HS-27A (cell line): Measurements from ENCODE around the gene RNF111.
"Not testable (repeated sequence)": the region's sequence is repeated elsewhere in the genome, so short reads cannot be mapped to it uniquely, and the experiment has no call there.

Source experiments
- DNase-seq: peaks from one replicate; pipeline ENCODE4 v3.0.0-alpha.2; 2012; ENCODE audit warnings: low read depth, missing footprints

RNF111 gene

DNA sequence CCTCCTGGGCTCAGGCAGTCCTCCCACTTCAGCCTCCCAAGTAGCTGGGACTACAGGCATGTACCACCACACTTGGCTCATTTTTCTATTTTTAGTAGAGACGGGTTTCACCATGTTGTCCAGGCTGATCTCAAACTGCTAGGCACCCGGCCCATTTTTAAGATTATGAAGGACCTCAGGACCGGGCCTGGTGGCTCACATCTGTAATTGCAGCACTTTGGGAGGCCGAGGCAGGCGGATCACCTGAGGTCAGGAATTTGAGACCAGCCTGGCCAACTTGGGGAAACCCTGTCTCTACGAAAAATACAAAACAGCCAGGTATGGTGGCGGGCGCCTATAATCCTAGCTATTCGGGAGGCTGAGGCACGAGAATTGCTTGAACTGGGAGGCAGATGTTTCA, 12.8 kb downstream of the RNF111 start:
- DNase-seq, result not testable (repeated sequence)

DNA sequence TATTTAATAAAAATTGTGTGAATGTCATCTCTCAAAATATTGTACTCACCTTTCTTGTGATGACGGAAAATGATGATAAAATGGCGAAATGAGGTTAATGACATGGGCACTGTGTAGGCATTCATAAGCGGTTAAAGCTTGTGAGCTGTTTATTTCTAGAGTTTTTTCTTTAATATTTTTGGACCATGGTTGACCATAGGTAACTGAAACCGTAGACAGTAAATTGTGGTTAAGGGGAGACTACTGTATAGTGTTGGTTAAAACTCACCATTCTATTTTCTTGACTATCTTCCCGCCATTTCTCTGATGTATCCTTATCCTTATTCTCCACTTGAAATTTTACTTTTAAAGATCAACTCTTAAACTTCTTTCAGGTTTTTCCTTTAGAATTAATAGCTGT, 14.5 kb downstream of the RNF111 start:
- DNase-seq, result no peak

DNA sequence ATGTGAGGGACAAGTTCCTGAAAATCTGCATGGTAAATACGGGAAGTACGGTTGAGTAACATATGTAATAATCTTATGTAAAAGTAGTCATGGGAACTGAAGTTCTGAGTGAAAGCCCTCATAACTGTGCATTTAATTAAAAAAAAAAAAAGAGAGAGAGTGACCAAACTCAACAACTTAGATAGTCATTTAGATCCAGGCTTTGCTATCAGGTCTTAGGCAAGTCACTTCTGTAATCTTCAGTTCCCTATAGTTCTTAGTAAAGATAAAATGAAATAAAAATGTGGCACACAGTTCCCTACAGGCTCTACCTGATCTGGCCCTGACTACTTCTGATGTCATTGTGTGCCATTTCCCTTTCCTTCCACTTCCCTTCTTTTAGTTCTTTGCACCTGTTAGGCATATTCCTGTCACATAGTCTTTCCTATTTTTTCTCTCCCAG, 15.0 kb downstream of the RNF111 start:
- DNase-seq, result no peak

DNA sequence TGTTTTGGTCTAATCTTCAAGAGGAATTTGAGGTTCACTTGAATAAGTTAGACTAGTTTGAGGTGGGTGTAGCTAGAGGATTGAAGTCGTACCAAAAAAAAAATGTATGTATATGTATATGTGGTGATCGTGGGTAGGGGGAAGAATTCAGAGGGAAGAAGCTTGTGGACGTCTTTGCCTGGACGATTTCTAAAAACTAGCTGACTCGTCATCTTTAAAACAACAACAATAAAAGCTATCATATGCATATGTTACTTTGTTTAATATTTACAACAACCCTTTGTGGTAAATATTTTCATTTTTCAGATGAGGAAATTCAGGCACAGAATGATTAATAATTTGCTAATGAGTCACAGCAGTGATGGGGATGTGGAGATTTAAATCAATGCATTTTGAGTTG, 18.1 kb downstream of the RNF111 start:
- DNase-seq, result no peak

DNA sequence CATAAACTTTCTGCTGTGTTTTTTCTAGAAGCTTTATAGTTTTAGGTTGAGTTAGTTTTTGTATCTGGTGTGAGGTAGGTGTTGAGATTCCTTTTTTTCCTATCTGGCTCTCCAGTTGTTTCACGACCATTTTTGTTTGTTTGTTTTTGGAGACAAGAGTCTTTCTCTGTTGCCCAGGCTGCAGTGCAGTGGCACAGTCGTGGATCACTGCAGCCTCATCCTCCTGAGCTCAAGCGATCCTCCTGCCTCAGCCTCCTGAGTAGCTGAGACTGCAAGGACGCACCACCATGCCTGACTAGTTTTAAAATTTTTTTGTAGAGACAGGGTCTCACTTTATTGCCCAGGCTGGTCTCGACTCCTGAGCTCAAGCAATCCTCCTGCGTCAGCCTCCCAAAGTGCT, 20.6 kb downstream of the RNF111 start:
- DNase-seq, result no peak

DNA sequence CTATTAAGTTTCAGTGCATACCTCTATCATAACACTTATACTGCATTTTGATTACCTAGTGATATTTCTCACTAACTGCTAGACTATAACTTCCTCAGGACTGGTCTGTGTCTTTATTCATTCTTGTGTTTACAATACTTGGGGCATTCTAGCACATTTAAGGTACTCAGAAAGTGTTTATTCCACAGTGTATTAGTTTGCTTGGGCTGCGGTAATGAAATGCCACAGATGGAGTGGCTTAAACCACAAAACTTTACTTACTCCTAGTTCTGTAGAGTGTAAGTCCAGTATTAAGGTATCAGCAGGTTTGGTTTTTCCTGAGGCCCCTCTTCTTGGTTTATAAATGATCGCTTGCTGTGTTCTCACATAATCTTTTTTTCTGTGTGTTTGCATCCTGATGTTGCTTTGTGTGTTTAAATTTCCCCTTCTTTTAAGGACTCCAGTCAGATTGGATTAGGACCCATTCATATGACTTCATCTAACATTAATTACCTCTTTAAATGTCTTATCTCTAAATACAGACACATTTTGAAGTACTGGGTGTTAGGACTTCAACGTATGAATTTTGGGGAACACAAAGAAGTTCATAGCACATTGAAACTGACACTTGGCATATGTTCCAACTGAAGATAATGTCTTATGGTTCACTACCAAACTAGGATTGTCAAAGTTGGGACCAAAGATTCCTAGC, 23.9 kb downstream of the RNF111 start:
- no peak for DNase-seq

DNA sequence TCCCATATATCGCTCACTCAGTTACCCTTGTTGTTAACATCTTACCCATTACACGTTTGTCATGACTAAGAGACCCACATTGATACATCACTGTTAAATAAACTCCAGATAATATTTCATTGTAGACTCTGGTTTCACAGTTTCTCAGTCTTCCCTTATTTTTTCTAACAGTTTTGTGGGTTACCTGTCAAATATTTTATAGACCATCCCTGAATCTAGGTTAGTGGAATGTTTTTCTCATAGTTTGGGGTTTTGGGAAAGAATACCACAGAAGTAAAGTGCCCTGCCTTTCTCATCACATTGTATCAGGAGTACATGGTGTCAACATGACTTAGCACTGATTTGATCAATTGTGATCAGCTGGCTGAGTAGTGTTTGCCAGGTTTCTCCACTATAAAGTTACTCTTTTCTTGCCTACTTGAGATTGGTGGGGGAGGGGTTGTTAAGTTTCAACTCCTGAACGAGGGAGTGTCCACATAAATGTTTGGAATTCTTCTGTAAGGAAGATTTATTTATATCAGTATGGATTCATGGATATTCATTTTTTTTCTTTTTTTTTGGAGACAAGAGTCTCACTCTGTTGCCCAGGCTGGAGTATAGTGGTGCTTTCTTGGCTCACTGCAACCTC, 25.9 kb downstream of the RNF111 start:
- DNase-seq, result peak; percentile 11

DNA sequence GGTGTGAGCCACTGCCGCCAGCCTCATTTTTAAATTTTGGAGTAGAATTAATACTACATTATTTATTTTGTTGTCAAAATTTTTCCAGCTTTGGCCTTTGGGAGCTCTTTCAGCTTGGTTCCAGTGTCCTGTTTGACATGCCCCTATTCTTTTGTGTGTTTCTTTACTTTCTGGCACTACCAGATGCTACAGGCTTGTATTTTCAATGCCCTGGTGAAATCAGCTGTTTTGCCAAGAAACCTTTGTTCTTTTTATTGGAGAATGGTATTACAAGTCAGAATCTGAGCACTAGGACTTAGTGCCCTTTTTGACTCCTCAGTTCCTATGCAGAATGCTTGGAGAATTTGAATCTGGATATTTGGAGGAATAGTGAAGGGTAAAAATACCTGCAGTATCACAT, 26.6 kb downstream of the RNF111 start:
- DNase-seq, result no peak

DNA sequence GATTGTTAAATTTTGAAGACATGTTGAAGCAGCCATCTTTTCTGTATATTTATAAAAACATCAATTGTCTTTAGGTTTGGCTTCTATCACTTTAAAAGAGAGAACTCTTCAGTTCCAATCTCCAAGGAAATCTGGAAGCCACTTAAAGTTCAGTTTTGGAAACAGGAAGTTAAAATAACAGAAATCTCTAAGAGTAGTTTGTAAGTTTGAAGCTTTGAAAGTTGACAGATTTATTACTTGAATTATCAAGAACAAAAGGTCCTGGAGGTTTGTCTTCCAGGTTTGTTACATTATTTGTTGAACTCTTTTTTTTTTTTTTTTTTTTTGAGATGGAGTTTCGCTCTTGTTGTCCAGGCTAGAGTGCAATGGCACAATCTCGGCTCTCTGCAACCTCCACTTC, 30.0 kb downstream of the RNF111 start:
- DNase-seq, result no peak

DNA sequence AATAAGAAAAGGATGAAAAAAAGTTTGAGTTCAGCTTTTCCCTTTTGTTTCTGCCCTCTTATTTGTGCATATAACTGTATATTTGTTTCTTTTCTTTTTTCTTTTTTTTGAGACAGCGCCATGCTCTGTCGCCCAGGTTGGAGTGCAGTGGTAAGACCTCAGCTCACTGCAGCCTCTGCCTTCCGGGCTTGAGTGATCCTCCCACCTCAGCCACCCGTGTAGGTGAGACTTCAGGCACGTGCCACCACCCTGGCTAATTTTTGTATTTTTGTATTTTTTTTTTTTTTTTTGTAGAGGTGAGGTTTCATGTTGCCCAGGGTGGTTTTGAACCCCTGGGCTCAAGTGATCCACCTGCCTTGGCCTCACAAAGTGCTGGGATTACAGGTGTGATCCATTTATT, 31.4 kb downstream of the RNF111 start:
- DNase-seq, result no peak

DNA sequence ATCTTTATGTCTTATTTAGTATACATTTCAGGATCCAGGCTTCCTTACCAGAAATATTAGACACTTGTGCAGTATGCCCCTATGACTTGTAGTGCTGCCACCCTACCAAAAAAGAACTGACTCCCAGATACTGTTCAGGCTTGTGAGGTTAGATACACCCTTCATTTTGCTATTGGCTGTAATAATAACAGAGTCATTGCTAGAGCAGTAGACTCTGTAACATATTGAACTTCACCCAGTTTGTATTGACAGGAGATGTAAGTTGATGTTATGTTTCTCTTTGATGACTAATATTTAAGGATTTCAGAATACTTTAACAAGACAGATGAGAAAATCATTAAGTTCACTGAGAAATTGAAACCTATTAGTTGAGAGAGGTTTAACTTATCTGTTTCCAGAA, 32.9 kb downstream of the RNF111 start:
- DNase-seq, result no peak

DNA sequence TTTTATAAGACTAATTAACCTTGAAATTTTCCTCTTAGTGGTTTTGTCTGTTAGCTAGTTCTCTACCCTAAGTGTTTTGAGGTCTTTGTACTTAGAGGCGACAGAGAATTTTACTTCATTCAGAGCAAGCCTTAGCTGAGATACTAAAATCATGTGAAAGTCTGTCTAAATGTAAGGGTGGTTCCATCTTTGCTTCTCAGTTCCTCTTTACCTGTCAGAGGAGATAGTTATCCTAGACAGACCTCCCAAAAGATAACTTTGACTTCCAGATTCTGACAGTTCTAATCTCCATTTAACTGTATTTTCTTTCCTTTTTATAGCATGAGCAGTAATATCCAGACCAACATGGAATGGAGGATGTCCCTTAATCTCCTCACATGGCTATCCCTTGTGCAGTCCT, 34.7 kb downstream of the RNF111 start:
- DNase-seq, result no peak

DNA sequence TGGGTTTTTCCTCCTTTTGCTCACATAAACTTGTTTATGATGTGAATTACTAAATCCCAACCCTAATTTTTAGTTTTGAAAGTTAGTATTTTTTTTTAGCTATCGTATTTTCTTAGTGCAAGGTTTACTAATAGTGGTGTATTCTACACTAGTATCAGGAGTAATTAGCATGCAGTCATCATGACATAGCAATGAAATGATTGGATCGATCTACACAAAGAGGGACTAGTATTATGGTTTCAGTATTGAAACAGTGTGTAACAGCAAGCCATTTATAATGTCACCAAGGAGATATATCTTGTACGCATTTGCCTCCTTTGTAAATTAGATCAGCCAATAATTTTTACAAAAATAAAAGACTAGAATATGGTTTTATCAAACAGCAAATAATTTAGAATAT, 38.7 kb downstream of the RNF111 start:
- DNase-seq, result no peak

DNA sequence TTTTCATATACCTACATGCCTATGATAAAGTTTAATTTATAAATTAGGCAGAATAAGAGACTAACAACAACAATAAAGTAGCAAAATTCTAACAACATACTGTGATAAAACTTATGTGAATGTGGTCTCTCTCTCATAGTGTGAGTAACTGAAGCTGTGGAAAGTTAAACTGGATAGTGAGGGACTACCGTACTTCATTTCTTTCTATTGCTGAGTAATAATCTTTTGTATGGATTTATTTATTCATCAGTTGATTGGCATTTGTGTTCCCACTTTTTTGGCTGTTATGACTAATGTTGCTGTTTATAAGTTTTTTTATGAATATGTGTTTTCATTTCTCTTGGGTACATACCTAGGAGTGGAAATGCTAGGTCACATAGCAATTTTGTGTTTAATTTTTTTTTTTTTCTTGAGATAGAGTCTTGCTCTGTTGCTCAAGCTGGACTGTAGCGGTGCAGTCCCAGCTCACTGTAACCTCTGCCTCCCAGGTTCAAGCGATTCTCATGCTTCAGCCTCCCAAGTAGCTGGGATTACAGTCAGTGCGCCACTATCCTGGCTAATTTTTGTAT, 41.0 kb downstream of the RNF111 start:
- DNase-seq, result no peak

DNA sequence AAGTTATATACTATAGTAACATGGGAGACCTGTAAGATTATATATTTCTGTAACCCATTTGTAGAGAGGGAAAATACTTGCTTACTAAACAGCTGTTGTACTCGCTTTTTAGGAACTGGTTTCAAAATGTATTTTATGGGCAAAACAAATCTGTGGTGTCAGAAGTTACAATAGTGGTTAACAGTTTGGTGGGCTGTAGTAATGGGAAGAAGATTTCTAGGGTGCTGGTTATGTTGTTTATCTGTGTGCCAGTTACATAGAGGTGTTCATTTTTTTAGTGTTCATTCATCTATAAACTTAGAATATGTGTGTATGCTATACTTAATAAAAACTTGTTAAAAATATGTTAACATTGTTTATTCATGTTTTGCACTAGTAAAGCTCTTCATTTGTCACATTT, 42.1 kb downstream of the RNF111 start:
- no peak for DNase-seq

DNA sequence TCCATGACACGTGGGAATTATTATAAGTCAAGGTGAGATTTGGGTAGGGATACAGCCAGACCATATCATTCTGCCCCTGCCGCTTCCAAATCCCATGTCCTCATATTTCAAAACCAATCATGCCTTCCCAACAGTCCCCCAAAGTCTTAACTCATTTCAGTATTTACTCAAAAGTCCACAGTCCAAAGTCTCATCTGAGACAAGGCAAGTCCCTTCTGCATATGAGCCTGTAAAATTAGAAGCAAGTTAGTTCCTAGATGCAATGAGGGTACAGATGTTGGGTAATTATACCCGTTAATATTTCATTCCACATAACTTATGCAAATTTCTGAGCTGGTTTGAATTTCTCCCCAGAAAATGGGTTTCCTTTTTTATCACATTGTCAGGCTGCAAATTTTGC, 47.7 kb downstream of the RNF111 start:
- DNase-seq, result no peak

DNA sequence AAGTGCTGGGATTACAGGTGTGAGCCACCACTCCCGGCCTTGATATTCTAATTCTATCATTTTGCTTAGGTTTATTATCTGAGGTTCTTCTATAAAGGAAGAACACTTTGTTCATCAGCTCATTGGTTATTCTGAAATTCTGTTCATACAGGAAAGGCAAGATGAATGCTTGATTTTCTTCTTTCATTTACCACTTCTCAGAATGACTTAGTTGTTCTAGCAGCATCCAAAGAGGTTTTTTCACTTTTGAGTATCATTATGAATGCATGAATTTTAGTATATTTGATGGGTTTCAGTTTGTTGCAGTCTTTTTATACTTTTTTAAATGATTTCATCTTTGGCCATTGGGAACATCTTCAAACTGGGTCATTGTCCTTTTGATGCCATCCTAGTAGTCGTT, 51.8 kb downstream of the RNF111 start:
- DNase-seq, result no peak

DNA sequence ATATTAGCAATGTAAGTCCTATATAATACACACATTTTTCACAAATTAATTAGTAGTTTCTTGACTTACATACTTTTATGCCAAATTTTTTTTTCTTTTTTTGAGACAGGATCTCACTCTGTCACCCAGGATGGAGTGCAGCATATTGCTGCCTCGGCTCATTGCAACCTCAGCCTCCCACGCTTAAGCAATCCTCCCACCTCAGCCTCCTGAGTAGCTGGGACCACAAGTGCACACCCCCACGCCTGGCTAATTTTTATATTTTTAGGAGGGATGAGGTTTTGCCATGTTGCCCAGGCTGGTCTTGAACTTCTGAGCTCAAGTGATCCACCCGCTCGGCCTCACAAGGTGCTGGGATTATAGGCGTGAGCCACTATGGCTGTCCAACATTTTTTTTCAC, 54.6 kb downstream of the RNF111 start:
- no peak for DNase-seq

DNA sequence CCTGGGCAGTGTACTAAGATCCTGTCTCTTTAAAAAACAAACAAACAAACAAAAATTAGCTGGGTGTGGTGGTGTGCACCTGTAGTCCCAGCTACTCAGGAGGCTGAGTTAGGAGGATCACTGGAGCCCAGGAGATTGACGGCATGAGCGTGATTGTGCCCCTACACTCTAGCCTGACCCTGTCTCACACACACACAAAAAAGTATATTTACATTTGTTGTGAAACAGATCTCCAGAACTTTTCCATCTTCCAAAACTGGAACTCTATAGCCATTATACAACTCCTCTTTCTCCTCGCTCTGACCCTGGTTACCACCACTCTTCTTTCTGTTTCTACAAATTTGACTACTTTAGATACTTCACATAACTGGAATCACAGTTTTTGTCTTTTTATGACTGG, 61.4 kb downstream of the RNF111 start:
- no peak for DNase-seq

DNA sequence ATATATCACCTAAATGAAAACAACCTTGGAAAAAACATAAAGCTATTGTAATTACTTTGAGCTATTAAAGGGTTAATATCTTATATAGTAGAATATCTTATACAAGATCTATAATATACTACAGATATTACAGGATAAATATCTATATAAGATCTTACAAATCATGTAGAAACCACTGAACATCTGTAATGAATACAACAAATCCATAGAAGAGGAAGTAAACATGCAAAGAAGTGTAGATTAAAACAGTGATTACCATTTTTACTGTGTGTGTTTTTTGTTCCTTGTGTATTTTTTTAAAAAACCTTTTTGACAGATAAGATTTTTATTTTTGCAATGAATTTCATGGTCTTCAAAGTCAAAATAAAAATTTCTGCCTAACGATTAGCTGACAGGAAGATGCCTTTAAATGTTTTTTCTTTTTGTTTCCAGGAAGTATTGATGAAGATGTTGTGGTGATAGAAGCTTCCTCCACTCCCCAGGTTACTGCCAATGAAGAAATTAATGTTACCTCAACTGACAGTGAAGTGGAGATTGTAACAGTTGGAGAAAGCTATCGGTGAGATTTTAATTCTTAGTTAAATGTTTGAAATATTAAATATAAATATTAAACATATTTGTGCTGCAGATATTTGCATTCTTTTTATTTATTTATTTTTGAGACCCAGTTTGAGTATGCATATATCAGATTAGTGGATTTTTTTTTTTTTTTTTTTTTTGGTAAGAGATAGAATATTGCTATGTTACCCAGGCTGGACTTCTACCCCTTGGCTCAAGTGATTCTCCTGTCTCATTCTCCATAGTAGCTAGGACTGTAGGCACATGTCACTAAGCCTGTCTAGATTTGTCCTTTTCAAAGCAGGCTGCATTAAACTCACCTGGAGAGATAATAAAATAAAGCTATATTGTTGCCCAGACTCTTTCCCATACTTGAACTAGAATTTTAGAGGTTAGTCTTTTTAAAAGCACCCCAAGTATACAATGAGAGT, 64.7 kb downstream of the RNF111 start:
- no peak for DNase-seq

DNA sequence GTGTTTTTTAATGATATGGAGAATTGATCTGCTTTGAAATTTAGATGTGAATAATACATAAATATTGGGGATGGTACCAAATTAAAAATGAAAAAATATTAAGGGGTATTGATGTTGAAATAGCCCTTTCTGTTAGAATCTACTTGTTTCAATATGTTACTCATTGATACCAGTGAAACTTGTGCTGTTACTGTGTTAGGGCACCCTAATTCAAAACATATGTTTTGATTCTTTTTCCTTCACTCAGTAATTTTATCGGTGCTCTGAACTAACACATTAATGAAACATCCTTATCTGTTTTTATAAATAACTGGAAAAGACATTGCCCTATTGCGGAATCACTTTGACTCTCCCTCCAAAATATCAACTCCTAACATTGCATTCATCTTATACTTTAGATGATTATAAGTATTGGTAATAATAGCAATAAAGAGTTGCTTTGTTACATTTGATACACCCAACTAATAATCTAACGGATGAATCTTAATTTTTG, 65.5 kb downstream of the RNF111 start:
- no peak for DNase-seq

DNA sequence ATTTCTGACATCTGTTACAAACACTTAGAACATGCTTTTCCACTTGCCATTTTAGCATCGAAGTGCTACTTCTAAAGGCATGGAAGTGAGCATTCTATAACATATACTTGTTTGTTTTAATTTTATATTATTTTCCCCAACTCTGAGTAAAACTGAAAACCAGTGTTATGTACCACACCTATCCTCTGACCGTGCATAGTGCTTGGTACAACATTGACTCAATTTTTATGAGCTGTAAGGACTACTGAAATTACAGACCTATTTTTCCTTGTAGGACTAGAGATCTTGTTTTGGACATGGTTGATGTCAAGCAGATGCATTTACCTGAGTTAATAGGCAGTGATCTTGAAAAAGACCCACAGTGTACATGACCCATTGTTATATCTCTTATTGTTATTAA, 66.0 kb downstream of the RNF111 start:
- DNase-seq, result no peak
